Stimulated activated CD8-positive, alpha-beta memory T cell treated with anti-CD3 and anti-CD28 coated beads, Interleukin-15, amount 100 ng/mL, for 48 hours (primary cell): ENCODE results near the gene PCIF1.
A peak's percentile ranks its signal among the peaks of the same experiment; 100 is the strongest.

Experiments used
- DNase-seq, 2 donors: peaks; one replicate each; pipeline ENCODE4 v3.0.0-alpha.2; 2020; ENCODE audit warnings: low read depth in 2 of 2

Gene PCIF1

DNA sequence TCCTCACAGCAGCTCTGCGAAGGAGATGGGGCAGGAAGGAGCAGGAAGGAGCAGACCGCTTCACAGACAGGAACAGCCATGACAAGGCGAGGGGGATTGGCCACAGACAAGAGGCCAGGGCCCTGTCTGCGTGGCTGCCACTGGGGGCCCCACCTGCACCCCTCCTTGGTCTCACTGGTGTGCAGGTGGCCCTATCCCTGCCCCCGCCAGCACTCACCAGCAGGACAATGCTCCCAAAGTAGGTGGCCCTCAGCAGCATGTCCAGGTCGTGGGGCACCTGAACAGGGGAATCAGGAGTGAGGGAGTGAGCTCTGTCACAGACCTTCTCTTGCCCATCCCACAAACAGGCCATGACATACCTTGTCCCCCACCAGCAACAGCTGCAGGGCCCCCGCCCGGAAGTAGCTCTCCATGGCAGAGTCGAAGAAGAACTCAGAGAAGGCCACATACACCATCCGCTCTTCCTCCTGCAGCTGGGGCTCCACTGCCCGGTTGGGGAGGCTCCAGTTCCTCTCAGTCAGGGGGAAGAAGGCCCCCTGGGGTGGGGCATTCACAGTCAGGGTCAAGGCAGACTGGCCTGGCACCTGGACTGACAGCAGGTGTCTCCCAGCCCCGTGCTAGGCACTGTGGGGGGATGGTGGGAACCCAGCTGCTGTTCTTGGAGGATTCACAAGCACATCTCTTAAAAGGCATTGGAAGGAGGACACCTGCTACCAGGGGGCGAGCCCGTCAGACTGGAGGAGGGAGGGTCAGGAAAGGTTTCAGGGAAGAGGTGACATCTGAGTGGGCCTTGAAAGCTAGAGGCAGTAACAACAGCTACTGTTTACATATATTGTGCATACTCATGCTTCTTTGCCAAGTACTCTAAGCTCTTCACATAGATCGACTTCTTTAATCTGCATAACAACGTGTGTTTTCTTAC is 29.6 kb upstream of the PCIF1 start:
- DNase-seq: no peak

DNA sequence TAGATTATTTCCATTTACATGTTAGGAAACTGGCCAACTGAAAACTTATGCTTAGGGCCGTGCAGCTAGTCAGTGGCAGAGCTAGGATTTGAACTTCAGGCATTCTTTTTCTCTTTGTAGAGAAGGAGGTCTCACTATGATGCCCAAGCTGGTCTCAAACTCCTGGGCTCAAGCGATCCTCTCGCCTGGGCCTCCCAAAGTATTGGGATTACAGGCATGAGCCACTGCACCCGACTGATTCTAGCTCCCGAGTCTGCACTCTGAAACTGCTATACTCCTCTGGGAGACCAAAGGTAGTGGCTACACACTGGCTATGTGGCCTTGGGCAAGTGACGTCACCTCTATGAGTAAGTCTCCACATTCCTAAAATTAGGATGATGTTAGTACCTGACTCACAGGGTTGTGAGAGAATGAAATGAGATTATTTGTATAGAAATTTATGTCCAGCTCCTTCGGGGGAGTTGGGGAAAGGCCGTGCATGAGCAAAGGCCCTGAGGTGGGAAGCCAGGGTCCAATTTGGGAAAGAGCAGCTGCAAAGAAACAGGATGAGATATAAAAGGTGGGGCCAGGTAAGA is 28.9 kb upstream of the PCIF1 start:
- DNase-seq: no peak

DNA sequence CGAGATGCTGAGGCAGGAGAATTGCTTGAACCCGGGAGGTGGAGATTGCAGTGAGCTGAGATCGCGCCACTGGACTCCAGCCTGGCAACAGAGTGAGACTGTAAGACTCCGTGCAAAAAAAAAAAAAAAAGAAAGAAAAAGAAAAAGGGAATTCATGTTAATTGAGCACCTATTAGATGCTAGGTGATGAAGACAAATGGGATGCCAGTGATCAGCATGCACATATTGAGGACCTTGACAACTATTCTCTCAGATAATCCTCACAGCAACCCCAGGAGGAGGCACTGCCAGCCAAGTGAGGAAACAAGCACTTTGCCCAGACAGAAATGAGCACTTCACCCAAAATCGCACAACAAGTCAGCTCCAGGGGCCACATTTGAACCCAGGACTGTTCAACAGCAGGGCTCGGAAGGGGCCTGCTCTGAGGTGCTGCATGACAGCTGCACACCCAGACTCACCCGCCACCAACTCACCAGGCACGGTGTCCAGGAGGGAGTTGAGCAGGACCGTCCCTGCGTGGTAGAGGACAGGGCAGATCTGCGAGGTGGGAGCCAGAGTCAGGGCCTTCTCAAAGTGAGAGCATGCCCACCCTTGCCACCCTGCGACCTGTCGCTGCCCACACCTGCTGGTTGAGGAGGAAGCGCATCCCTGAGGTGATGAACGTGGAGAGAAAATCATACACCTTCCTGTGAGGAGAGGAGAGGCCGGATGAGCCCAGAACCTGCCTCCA is 27.1 kb upstream of the PCIF1 start:
- DNase-seq: no peak

- no peak for DNase-seq
Observed at GRCh38 chr20:45908084-45908483, 26.4 kb upstream of the PCIF1 start.

- no peak for DNase-seq
Observed at GRCh38 chr20:45909336-45909808, 25.1 kb upstream of the PCIF1 start.

DNA sequence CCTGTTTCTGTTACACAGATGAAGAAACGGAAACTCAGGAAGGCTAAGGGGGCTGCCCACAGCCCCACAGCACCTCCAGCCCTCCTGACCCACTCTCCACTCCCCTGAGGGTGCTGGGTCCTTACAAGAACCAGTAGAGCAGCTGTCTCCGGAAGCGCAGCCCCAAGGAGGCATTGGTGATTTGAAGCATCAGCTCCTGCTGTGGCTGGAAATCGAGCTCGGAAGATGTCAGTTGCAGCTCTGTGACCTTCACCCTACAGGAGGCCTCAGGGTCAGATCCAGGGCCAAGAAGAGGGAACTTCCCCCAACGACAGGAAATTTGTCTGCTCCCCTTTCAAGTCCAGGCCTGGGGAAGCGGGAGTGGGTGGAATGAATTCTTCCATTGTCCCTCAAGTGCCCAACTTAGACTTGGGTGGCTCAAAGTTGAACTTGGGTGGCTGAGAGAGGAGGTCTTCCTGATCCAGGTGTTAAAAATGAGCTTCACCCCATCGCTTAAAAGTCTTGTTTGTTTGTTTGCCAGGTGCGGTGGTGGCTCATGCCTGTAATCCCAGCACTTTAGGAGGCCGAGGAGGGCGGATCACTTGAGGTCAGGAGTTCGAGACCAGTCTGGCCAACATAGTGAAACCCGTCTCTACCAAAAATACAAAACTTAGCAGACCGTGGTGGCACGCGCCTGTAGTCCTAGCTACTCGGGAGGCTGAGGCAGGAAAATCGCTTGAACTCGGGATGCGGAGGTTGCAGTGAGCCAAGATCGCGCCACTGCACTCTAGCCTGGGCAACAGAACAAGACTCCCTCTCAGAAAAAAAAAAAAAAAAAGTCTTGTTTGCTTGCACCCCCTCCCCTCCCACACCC is 24.4 kb upstream of the PCIF1 start:
- DNase-seq: no peak

GRCh38 chr20:45910670-45911485 is 23.6 kb upstream of the PCIF1 start:
- peak; percentile 96 to 98 for DNase-seq

GRCh38 chr20:45911486-45912343 is 22.8 kb upstream of the PCIF1 start, which contains the start of gene PLTP:
Gene PLTP (minus strand): TSS chr20:45912155. CDS start chr20:45911452, 703 bp downstream.
- peak in 1 of 2 donors; percentile 27 for DNase-seq

DNA sequence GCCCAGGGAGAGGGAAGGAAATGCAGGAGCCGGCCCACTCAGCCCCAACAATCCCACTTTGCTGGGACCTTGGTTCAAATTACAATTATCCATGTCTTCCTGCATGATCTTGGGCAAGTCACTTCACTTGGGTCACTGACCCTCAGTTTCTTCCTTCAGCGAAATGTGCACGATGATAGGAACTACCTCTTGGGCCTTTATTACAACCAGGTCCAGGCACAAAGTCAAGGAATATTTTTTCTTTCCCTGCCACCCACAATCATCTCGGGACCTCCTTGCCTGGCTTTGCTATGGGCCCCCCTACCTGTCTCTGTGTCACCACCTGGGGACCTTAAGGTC is 22.2 kb upstream of the PCIF1 start:
- DNase-seq: no peak

- no peak for DNase-seq
Observed at GRCh38 chr20:45913116-45913515, 21.4 kb upstream of the PCIF1 start.

GRCh38 chr20:45917790-45918141 is 16.7 kb upstream of the PCIF1 start:
- no peak for DNase-seq

GRCh38 chr20:45918182-45918737 is 16.2 kb upstream of the PCIF1 start:
- DNase-seq: no peak

GRCh38 chr20:45918779-45919537 is 15.5 kb upstream of the PCIF1 start:
- DNase-seq: no peak

DNA sequence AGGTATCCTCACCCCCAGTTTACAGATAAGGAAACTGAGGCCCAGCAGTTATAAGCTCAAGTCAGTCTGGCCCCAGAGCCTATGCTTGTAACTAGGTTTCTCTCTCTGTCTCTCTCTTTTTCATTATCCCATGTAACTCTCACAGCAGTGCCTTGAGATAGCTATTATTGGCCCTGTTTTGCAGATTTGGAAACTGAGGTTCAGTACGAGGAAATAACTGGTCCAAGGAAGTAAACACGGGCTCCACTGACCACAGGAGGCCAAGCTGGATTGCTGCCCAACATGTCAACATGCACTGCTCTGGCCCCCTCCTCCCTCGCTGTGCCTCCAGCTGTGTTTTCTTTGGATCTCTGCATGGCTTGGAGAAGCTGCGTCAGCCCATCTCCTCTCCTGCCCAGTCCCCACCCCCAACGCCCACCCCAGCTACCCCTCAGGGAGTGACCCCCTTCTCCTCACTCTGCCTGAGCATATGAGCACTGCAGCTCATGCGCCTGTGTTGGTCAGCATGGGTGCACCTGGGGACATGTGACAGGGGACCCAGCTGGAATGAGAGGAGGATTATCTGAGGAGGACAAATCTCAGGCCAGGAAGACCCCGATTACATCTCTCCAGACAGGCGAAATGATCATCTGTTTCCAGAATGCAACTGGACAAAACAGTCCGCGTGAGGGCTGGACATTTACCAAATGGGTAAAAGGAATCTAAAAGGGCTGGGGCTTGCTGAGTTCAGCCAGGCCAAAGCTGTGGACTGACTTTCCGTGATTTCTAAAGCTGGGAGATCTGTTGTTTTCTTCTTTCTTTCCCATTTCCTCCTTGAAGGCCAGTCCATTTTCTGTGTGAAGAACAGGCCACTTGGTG is 14.7 kb upstream of the PCIF1 start:
- no peak for DNase-seq

GRCh38 chr20:45920462-45921336 is 13.8 kb upstream of the PCIF1 start:
- no peak for DNase-seq

- no peak for DNase-seq
Observed at GRCh38 chr20:45921337-45922189, 12.9 kb upstream of the PCIF1 start.
